Left ventricle myocardium superior (tissue), 1 donor: Measurements from ENCODE around the gene ADCK1. TPM values are rescaled to one million over a fixed set of nuclear protein-coding genes. Genes with fewer than 3 reads are reported as not detected.
"Not testable (repeated sequence)": the region's sequence is repeated elsewhere in the genome, so short reads cannot be mapped to it uniquely, and the experiment has no call there.

Source experiments
- ATAC-seq: fragments of 200-7000 bp; cut with Tn5 transposase; one replicate; pipeline ENCODE4 v1.9.1; 2020; ENCODE audit warnings: mild to moderate bottlenecking, moderate library complexity
- DNase-seq: peaks from one replicate; pipeline ENCODE4 v3.0.0-alpha.2; 2020
- intact Hi-C: fragments of 100-400 bp; cut with micrococcal nuclease; formaldehyde crosslinking; loops from one replicate; pipeline ENCODE4 v1.11.0; 2022
- total RNA-seq: library from RNA; stranded (reverse); fragmentation: NEBNext Ultra II Directional; extraction: Animal tissue kit (Norgen Biotek cat#: 25700); gene quantifications from one replicate; pipeline ENCODE4 v1.2.1, GENCODE V29; 2021
- donor health status: DM: no; HTN: yes; CAD: no; lungs with severe emphysema.

Gene ADCK1
- total RNA-seq, 1 donor from 2014 or later = 11.0 TPM

- DNase-seq (no peak), ATAC-seq (no peak)
- intact Hi-C loops = no loop called here
Measured at GRCh38 chr14:77885367-77885766, 85.5 kb downstream of the ADCK1 start.

GRCh38 chr14:77886010-77886409 is 86.1 kb downstream of the ADCK1 start:
- intact Hi-C loops = no loop called here
- ATAC-seq = no peak
- no peak for DNase-seq

GRCh38 chr14:77888903-77889302 is 89.0 kb downstream of the ADCK1 start:
- ATAC-seq, intact Hi-C loops, DNase-seq: not testable (repeated sequence)

- intact Hi-C loops = no loop called here
- DNase-seq (no peak), ATAC-seq (no peak)
Measured at GRCh38 chr14:77889971-77890442, 90.1 kb downstream of the ADCK1 start.

- ATAC-seq (no peak), DNase-seq (no peak)
- intact Hi-C loops = no loop called here
Measured at GRCh38 chr14:77890873-77891272, 91.0 kb downstream of the ADCK1 start.

- peak; percentile 53 for DNase-seq
- intact Hi-C loops = no loop called here
- peak; percentile 97 for ATAC-seq
Measured at GRCh38 chr14:77892381-77892871, 92.5 kb downstream of the ADCK1 start.

GRCh38 chr14:77892890-77893484 is 93.1 kb downstream of the ADCK1 start:
- intact Hi-C loops = no loop called here
- ATAC-seq (no peak), DNase-seq (no peak)

- no peak for ATAC-seq
- intact Hi-C loops = no loop called here
Measured at GRCh38 chr14:77897374-77897773, 97.5 kb downstream of the ADCK1 start.

GRCh38 chr14:77902811-77903210 is 102.9 kb downstream of the ADCK1 start:
- intact Hi-C loops = no loop called here
- no peak for ATAC-seq
- DNase-seq = no peak

More at GRCh38 chr14:77897374-77897773, 97.5 kb downstream of the ADCK1 start:
- no peak for DNase-seq

GRCh38 chr14:77903221-77903620 is 103.3 kb downstream of the ADCK1 start:
- intact Hi-C loops = no loop called here
- DNase-seq = no peak
- ATAC-seq = no peak

- DNase-seq (no peak), ATAC-seq (no peak)
- intact Hi-C loops = no loop called here
Measured at GRCh38 chr14:77903937-77904617, 104.2 kb downstream of the ADCK1 start.

GRCh38 chr14:77906446-77906845 is 106.5 kb downstream of the ADCK1 start:
- intact Hi-C loops = no loop called here
- DNase-seq (no peak), ATAC-seq (no peak)

GRCh38 chr14:77908847-77909246 is 108.9 kb downstream of the ADCK1 start:
- no peak for DNase-seq
- intact Hi-C loops = no loop called here
- ATAC-seq = no peak

GRCh38 chr14:77909911-77910310 is 110.0 kb downstream of the ADCK1 start:
- intact Hi-C loops = no loop called here
- no peak for DNase-seq
- ATAC-seq = no peak

- no peak for ATAC-seq
- DNase-seq = no peak
- intact Hi-C loops = no loop called here
Measured at GRCh38 chr14:77910506-77910905, 110.6 kb downstream of the ADCK1 start.

- intact Hi-C loops = no loop called here
- DNase-seq = no peak
- no peak for ATAC-seq
Measured at GRCh38 chr14:77911356-77911755, 111.4 kb downstream of the ADCK1 start.

- intact Hi-C loops = loop anchor here (2.0 kb wide), 1 partner anchor 44 kb away; no protein-coding TSS in a partner anchor
- ATAC-seq (no peak), DNase-seq (no peak)
Measured at GRCh38 chr14:77912754-77913556, 113.0 kb downstream of the ADCK1 start.

GRCh38 chr14:77914073-77914721 is 114.3 kb downstream of the ADCK1 start:
- DNase-seq (no peak), ATAC-seq (no peak)
- intact Hi-C loops = no loop called here

GRCh38 chr14:77915390-77915789 is 115.5 kb downstream of the ADCK1 start:
- DNase-seq, ATAC-seq, intact Hi-C loops: not testable (repeated sequence)
